ENCODE measurements around the gene CDRT4.

GRCh38 chr17:15464231-15464985 is 3.0 kb downstream of the CDRT4 start:
- TF ChIP-seq CTCF (IDR thresholded peaks at IDR 0.05): no peak
- TF ChIP-seq POLR2A (IDR thresholded peaks at IDR 0.05): no peak
